ENCODE measurements around the gene SH3TC1.

The SH3TC1 gene

DNA sequence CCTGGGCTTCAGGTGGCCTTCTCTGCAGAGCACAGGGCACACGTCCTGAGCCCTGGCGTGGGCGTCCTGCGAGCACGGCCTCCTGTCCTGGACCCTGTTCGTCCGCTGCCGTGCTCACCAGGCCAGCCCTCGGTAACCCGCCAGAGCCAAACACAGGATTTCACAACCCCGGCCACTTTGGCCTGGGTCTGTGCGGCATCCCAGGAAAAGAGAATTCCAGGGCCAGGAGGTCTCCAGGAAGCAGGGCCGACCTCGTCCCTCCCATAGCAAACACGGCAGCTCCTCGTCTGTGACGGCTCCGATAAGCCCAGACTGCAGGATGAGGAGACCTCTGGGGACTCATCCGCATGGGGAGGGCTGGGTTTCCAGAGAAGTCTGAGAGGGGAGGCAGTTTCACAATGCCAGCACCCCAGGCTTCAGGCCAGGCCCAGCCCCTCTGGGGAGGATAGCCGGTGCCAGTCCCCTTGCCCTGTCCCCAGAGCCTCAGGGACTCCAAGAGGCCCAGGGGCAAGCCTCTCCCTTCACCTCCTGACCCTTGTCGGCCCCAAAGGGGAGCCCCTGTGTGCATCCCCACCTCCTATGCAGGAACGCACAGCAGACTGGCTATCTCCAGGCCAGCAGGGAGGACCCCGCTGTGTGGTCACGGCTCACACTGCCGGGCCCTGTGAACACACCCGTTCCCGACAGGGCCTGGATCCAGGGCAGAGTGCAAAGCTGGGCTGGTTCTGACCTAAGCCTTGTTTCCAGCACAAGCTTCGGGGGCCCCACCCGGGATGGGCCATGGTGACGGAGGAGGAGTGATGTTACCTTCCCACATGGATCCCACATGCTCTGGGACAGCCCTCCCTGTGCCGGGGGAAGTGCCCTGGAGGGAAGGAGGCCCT lies 48.2 kb downstream of the SH3TC1 start:
- no peak for FAIRE-seq

DNA sequence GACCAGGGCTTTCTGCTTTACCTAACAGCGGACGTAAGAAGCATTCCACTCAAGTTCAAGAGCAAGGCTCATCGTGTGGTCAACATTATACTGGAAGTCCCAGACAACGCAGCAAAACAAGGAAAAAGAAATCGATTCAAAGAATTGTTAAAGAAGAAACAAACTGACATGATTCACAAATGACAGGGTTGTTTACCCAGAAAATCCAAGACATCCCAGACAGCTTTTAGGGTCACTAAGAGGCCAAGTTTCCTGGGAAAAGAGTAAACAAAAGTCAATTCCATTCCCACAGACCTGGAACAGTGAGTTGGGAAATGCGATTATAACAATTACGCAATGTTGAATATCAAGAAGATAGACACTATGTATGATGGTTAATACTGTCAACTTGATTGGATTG lies 49.0 kb downstream of the SH3TC1 start:
- no peak for FAIRE-seq

DNA sequence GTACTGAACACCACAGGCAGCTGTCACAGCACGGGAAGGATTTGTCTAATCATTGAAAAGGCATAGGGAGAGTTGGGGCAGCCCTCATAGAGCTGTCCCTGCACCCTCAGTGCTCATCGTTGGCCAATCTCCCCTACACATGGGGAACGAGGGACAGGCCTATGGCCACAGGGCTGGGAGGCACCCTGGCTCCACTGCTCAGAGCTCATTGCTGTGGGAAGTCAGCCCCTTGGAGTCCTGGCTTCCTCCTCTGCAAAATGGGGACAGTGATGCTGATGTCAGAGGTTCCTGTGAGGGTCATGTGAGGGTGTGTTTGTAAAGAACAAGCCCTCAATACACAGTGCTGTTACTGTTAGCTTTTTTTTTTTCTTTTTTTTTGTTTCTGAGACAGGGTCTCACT lies 51.1 kb downstream of the SH3TC1 start:
- no peak for FAIRE-seq

DNA sequence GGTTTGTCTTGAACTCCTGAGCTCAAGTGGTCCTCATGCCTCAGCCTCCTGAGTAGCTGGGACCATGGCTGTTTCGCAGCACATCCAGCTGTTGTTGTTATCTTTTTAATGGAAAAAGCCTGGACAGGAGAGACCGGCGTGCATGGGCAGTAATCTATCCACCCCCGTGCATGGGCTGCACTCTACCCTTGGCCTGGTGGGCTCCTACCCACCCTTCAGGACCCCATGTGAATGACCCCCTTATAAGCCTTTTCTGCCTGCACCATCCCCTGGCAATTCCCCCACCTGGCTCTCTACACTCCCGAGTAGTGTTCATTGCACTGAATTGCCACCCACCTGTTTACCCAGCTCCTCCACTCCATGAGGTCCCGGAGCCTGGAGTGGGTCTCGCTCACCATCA lies 51.5 kb downstream of the SH3TC1 start:
- FAIRE-seq = no peak

DNA sequence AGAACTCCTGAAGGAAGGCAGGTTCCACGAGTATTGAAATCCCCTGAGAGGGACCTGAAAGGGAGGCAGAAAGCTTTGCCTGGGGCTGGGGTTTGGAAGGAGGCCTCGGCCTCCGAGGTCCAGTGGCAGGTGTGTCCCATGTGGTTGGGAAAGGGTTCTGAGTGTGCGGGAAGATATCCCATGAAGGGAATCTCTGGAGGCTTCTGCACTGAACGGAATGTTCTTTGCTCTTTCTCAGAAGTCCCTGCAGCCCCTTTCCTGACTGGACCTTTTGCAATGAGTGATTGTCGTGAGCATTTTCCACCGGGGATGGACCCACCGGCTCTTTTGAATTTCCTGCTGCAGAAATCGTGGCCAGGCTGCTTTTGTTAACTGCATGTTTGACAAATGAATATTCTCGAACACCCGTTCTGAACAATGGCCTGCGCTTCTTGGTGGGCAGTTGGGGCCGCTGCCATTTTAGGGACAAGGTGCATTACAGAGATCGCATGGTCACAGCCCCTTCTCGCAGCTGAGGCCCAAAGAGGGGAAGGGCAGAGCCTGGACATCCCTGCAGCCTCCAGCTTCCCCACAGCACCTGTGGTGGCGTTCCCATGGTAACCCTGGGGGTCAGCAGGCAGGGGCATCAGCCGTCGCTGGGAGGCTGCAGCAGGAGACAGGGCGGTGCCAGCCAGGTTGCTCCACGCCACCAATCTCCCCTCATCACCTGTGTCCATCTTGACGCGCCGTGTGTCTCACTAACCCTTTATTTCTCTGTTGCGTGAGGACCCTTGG lies 52.2 kb downstream of the SH3TC1 start:
- FAIRE-seq = no peak

DNA sequence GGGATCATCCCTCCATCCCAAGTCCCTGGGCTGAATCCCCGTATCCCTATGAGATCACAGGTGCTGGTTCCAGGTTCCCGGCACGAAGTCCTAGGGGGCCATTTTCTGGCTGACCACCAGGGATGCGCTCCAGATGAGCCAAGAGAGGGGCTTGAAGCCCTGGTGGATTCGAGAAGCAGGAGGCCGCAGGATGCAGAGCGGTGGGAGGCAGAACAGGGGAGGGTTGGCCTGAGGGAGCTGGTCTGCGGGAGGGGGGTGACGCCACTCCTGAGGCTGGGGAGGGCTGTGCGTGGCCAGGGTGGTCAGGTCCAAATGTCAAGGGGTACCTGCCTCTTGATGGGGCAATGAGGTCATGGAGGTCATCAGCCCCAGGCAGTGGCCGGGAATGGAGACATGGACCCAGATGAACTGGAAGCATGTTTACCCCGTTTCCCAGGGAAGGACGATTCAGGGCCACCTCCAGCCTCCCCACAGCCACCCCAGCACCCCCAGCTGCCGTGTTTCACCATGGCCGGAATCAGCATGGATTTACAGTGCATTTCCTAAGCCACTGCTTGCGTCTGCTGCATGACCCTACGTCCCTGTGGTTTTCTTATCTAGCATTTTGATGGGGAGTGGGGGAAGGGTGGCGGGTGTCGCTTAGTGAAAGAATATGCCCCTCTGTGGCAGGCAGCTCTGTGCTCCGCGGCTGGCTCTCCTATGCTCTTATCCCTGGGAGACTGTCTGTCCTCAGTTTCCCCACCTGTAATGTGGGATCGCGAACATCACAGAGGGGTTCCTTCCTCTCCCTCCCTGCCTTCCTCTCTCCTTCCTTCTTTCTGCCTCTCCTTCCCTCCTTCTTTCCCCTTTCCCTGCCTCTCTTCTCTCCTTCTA lies 53.4 kb downstream of the SH3TC1 start:
- FAIRE-seq = no peak

DNA sequence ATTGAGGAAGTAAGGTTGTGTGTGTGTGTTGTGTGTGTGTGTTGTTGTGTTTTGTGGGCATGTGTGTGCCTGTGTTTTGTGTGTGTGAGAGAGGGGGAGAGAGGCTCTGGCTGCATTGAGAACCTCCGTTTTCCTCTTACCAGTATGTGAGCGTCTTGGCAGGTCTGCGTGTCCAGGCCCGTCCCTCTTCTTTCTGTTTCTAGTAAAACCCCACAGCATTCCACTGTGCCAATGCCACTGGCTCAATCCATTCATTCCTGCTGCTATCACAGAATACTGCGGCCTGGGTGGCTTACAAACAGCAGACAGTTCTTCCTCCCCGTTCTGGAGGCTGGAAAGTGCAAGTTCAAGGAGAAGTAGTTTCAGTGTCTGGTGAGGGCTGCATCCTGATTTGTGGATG lies 55.0 kb downstream of the SH3TC1 start:
- no peak for FAIRE-seq

DNA sequence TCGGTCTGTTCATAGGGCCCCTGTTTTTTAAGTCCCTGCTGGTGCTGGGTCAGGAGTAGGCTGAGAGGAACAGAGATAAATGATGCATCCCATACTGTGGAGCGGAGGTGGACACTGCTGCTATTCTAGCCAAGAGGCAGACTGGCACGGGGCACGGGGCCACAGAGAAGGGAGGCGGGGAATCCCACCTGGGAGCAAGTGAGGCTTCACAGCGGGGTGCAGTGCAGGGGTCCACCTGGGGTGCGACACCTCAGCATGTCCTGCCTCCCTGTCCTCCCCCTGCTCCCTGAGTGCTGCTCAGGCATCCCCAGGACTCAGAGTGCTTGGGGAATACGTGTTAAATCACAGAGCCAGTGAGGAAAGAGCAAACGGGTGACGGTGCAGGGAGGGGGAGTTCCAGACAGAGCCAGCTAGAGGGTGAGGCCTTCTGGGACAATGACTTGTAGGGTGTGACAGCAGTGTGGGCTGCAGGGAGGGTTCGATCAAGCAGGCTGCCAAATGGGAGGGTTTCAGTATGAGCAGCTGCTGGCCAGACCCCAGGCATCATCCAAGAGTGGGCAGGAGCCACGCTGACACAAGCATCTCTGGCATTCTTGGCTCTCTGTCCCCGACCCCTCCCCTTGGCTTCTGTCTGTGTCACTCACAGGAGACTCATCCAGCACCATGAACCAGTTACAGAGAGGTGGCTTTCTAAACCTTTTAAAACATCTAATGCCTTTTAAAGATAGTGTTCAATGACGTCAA lies 56.8 kb downstream of the SH3TC1 start:
- no peak for FAIRE-seq

DNA sequence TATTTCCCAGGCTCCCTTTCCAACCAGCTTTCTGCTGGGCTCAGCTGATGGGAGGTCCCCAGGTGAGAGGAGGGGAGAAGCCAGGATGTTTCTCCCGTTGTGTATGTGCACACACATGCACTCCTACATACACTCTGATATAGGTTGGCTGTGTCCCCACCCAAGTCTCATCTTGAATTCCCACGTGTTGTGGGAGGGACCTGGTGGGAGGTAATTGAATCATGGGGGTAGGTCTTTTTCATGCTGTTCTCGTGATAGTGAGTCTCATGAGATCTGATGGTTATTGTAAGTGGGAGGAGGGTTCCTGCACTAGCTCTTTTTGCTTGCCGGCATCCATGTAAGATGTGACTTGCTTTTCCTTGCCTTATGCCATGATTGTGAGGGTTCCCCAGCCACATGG lies 58.8 kb downstream of the SH3TC1 start:
- no peak for FAIRE-seq

DNA sequence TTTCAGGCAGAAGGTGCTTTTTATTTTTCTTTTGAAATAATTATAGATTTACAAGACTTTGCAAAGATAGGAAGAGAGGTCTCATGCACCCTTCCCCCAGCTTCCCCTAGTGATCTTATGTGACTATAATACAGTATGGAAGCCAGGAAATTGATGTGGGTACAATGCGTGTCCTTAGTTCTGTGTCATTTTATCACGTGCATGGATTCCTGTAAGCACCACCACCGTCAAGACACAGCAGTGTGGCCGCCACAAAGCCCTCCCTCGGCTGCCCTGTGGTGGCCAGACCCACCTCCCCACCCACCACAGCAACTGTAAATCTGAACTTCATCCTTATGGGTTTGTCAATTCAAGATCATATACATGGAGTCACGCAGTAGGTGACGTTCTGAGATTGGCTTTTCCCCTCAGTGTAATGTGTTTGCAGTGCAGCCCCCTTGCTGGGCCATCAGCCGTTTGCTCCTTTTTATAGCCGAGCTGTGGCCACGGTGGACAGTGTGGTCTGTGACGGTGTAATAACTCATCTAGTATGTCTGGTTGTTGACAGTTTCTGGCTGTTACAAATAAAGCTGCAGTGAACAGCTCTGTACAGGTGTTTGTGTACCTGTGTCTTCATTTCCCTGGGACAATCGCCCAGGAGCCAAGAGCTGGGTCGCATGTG lies 59.6 kb downstream of the SH3TC1 start:
- FAIRE-seq = no peak

DNA sequence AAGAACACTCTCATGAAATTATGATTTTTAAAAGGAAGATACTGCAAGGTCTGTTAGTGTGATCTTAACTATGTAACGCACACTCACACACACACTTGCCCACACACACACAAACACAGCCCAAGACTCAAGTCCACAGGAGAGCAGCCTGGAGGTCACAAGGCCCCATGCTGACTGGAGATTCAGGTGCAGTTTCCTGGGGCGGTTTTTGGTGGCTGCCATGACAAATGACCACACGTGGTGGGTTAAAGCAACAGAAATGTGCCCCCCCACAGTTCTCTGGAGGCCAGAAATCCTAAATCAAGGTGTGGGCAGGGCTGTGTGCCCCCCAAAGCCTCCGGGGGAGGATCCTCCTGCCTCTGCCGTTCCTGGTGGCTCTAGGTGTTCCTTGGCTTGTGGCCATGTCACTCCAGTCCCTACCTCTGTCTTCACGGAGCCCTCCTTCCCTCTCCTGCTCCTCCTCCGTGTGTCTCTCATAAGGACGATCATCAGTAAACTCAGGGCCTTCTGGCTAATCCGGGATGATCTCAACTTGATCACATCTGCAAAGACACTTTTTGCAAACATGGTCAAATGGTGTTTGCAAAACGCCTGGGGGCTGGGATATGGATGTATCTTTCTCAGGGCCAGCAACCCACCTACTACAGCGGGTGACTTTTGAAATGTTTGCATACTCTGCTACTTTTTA lies 60.8 kb downstream of the SH3TC1 start:
- no peak for FAIRE-seq

DNA sequence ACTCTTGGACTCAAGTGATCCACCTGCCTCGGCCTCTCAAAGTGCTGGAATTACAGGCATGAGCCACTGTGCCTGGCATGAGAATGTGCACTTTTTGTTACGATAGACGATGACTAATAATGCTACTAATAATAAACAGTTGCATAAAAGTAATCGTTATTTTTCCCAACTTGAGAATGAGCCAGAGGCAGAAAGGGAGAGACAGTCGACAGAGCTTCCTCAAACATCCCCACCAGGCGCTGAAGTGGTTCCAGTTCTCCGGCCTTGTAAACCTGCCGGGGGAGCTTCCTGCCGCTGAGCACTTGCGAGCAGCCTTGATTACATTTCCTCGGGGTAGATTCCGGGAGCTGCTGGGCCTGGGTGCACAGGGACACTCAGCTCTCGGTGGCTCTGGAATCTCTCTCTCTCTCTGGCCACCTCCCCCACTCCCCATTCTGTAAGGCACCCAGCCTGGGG lies 61.6 kb downstream of the SH3TC1 start:
- no peak for FAIRE-seq

DNA sequence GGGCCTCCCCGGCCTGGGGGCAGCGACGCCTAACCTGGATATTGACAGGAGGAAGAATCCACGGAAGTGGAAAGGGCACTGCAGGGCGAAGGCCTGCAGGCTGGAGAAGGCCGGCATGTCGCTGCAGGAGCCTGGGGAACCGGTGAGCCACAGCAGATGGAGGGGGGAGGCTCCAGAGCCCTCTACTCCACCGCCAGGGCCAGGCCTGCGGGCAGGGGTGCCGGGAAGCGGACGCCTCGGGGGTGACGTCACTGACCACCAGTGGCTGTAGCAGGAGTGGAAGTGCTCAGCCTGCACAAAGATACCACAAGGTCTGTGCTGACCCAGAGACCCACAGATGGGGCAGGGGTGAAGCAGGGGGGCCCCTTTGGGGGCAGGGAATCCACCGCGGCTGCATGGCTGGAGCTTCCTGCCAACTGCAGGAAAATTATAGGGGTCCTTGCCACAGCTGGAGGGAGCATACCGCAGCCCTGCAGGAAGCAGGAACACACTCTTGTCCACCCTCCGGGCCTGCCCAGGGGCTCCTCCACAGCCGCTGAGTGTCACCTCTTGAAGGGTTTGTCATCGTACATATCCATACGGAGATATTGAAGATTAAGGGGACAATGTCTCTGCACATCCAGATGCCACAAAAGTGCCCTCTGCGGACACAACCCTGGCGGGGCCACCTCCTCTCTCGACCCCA lies 62.9 kb downstream of the SH3TC1 start:
- no peak for FAIRE-seq

DNA sequence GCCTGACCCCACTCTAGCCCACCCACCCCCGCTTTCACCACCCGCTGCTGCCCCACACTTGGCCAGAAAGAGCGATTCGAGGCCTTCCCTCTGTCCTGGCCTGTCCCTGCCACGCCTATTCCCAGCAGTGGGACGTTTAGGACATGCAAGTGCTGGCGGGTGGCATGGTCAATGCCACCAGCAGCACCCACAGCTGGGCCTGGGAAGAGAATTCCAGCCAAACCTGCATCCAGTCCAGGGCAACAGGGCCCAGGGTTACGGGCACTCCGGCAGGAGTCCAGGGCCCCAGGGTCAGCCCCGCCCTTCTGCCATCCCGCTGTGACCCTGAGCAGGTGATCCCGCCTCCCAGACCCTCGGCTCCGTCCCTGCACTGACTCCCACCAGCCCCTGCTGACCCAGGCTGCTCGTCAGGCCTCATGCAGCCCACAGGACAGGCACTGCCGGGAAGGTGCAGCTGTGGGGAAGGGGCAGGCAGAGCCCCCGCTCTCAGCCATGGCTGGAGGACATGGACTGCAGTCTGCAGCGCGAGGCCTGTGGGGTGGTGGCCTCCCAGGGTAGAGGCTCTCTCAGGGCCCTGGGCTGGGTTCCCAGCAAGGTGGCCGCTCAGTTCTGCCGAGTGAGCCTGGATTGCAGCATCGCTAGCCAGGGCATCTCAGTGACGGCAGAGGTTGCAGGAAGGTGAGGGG lies 63.7 kb downstream of the SH3TC1 start:
- no peak for FAIRE-seq

DNA sequence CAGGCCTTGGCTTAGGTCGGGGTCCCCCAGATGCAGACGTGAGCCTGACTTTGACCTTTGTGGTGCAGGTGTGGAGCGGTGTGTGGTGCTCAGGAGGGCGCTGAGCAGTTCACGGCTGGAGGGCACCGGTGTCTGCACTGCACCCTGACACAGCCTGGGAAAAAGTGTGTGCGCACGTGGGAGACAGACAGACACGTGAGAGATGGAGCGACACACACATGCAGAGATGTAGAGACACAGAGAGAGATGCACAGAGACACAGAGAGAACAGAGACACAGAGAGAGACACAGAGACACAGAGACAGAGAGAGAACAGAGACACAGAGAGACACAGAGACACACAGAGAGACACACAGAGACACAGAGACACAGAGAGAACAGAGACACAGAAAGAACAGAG lies 64.3 kb downstream of the SH3TC1 start:
- no peak for FAIRE-seq

DNA sequence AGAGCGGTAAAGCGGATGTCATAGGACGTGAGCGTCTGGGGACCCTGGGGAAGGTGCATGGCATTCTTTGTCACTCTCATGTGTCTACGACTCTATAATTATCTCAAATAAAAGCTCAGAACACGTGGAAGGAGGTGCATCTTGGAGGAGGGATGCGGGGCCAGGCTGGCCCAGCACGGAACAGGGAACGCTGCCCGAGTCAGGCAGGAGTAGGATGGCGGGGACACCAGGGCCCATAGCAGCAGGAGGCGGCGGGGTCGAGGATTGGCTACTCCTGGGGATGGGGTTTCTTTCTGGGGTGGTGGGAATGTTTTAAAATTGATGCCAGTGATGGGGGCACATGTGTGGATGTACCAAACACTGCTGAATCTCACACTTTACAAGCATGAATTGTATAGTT lies 65.0 kb downstream of the SH3TC1 start:
- FAIRE-seq = no peak

DNA sequence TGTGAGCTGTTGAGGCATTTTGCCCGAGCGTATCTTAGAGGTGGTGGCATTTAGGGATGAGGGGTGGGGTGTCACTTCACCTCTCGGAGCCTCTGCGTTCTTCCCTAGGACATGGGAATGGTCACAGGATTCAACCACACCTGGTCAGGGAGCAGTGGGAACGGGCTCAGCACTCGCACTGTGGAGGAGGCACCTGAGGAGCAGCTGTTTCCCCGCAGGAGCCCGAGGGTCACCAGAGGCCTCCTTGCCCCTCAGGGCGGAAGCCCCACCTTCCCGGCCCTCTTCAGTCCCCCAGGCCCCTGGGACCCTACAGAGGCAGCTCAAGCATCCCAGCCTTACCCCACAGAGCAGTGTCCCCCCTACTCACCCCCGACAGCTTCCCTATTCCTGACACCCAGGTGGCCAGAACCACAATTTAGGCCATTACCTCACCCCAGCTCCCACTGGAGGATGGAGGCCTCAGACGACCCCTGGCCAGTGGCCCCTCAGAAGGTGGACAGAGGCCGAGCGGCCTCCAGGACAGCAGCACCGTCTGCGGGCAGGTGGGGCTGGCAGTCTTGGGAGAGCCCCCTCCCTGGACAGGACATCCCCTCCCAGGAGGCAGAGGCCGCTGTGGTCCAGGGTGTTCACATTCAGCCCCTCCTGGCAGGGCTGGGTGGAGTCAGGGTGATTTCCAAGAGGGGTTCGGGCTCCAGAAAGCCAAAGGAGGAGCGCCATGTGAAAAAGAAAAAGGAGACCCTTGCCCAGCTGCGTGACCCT lies 66.3 kb downstream of the SH3TC1 start:
- no peak for FAIRE-seq

DNA sequence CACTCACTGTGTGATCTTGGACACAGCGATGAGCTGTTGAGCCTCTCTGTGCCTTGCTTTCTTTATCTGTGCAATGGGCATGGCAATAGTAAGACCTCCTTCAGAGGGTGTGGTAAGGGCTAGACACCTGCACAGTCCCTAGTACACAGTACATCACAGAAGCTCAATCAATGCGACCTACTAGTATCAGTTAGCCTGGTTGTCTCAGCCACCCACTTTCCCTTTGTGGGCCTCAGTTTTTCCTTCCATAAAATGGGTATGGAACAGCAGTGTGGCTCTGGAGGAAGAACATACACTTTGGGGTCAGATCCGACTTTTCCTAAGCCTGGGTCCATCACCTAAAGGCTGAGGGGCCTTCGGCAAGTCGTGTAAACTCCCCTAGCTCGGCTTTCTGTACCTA lies 67.0 kb downstream of the SH3TC1 start:
- no peak for FAIRE-seq

DNA sequence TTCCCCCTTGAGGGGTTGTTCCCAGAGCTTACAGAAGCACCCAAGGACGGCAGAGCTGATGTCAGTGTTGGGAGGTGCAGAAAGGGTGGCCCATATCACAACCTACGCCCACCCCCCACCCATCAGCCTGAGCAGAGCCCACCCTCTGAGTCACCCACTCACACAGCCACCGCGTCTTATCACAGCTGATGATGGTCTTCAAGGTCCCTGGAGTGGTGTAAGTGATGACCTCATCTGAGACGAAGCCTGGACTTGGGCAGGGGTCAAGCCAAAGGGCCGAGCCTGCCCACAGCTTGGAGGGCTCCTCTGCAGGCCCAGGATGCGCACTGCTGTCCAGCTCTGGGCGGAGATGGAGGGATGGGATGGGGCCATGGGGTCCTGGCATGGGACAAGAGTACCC lies 67.4 kb downstream of the SH3TC1 start:
- FAIRE-seq = no peak
